Parathyroid adenoma (tissue), 2 donors: Measurements from ENCODE around the gene TMEM150A.

Experiments
- H2AFZ ChIP-seq: fragments of 300-600 bp; sonication (generic); one replicate; pipeline ENCODE4 v1.7.0; 2017; ENCODE audit warnings: antibody characterized with exemption, mild to moderate bottlenecking
- H3K27ac ChIP-seq: fragments of 300-600 bp; sonication (generic); one replicate; pipeline ENCODE4 v1.7.0; 2017
- H3K27me3 ChIP-seq: fragments of 300-600 bp; sonication (generic); one replicate; pipeline ENCODE4 v1.7.0; 2017; ENCODE audit warnings: low read length; ENCODE audit not compliant: control insufficient read depth, insufficient read depth
- H3K36me3 ChIP-seq: fragments of 300-600 bp; sonication (generic); one replicate; pipeline ENCODE4 v1.7.0; 2017; ENCODE audit warnings: low read length; ENCODE audit not compliant: control insufficient read depth, insufficient read depth
- H3K4me1 ChIP-seq: fragments of 300-600 bp; sonication (generic); one replicate; pipeline ENCODE4 v1.7.0; 2017; ENCODE audit warnings: control low read depth
- H3K4me2 ChIP-seq: fragments of 300-600 bp; sonication (generic); one replicate; pipeline ENCODE4 v1.7.0; 2017; ENCODE audit warnings: low read length
- H3K4me3 ChIP-seq: fragments of 300-600 bp; sonication (generic); one replicate; pipeline ENCODE4 v1.7.0; 2017; ENCODE audit warnings: low read depth, low read length
- H3K79me2 ChIP-seq: fragments of 300-600 bp; sonication (generic); one replicate; pipeline ENCODE4 v1.7.0; 2017; ENCODE audit warnings: control low read depth
- H3K9ac ChIP-seq: fragments of 300-600 bp; sonication (generic); one replicate; pipeline ENCODE4 v1.7.0; 2017; ENCODE audit warnings: mild to moderate bottlenecking
- H3K9me3 ChIP-seq: fragments of 300-600 bp; sonication (generic); one replicate; pipeline ENCODE4 v1.7.0; 2017; ENCODE audit warnings: low read length; ENCODE audit not compliant: control insufficient read depth
- CTCF ChIP-seq: fragments of 300-600 bp; sonication (generic); IDR thresholded peaks from one replicate; pipeline ENCODE4 v1.7.0; 2017; ENCODE audit warnings: antibody characterized with exemption, mild to moderate bottlenecking
- donor health status: primary hyperparathyroidism.

Gene TMEM150A, protein sequence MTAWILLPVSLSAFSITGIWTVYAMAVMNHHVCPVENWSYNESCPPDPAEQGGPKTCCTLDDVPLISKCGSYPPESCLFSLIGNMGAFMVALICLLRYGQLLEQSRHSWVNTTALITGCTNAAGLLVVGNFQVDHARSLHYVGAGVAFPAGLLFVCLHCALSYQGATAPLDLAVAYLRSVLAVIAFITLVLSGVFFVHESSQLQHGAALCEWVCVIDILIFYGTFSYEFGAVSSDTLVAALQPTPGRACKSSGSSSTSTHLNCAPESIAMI

DNA sequence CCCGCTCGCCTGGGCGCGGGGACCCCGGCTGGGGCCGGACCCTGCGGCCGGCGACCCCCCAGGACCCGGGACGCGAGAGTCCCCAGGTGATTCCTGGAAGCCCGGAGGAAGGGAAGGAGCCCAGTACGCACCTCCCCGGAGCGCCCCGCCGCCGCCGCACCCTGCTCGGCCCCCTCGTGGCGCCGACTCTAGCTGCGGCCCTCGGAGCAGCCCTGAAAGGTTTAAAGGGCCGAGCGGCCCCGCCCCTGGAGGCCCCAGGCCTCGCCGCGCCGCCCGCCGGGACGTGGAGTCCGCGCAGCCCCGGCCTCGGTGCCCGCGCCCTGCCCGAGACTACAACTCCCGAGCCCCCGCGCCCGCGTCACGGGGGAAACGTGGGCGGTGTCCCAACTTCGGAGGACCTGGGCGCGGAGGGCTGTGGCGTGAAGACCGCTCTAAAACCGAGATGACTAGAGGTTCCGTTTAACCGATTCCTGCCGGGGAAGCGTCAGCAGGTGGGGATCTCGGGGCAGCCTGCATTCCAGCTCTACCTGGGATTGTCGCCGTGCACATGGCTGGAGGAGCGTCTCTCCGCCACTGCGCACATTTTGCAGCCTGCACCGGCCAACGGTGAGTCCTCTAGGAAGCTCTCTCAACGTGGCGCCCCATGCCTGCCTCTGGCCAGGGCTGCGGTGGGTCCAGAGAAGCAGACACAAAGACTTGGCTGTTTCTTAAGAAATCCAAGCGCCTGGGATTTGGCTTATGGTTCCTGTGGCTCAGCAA lies at the start of gene TMEM150A:
Gene TMEM150A (minus strand): TSS at position 223 of the 759 bp plus-strand sequence. CDS start 750 bp downstream, outside the sequence.
- H3K27me3 ChIP-seq: no peaks in the 10 kb centered on the region
- peaks cover 19% of the 10 kb centered on the region for H3K4me1 ChIP-seq
- peak; percentile 49 for TF ChIP-seq CTCF
- H3K79me2 ChIP-seq: peaks cover 5% of the 10 kb centered on the region
- no peak within 1 kb of the TSS for H3K9ac ChIP-seq
- peak within 1 kb of the TSS; percentile 83 for H2AFZ ChIP-seq
- peak within 1 kb of the TSS; percentile 64 for H3K27ac ChIP-seq
- H3K9me3 ChIP-seq: no peaks in the 10 kb centered on the region
- peak within 1 kb of the TSS; percentile 82 for H3K4me2 ChIP-seq
- H3K36me3 ChIP-seq: no peaks in the 10 kb centered on the region
- H3K4me3 ChIP-seq: peak within 1 kb of the TSS; percentile 85

- no peak overlapping the region for H3K27ac ChIP-seq
- H3K9ac ChIP-seq: no peak overlapping the region
- TF ChIP-seq CTCF: no peak
- H3K4me1 ChIP-seq: no peaks in the 10 kb centered on the region
- H3K27me3 ChIP-seq: no peaks in the 10 kb centered on the region
- no peak overlapping the region for H3K4me2 ChIP-seq
- H2AFZ ChIP-seq: no peak overlapping the region
- no peak overlapping the region for H3K4me3 ChIP-seq
- no peaks in the 10 kb centered on the region for H3K36me3 ChIP-seq
- no peaks in the 10 kb centered on the region for H3K79me2 ChIP-seq
- H3K9me3 ChIP-seq: no peaks in the 10 kb centered on the region
Measured at GRCh38 chr2:85652056-85652455, 49.6 kb upstream of the TMEM150A start.

- no peak overlapping the region for H3K9ac ChIP-seq
- H3K36me3 ChIP-seq: no peaks in the 10 kb centered on the region
- H3K27me3 ChIP-seq: no peaks in the 10 kb centered on the region
- no peak overlapping the region for H3K4me2 ChIP-seq
- H2AFZ ChIP-seq: no peak overlapping the region
- H3K27ac ChIP-seq: no peak overlapping the region
- H3K4me3 ChIP-seq: no peak overlapping the region
- TF ChIP-seq CTCF: no peak
- H3K79me2 ChIP-seq: no peaks in the 10 kb centered on the region
- no peaks in the 10 kb centered on the region for H3K4me1 ChIP-seq
- no peaks in the 10 kb centered on the region for H3K9me3 ChIP-seq
Measured at GRCh38 chr2:85651097-85651496, 48.6 kb upstream of the TMEM150A start.

GRCh38 chr2:85650456-85650855 lies 48.0 kb upstream of the TMEM150A start:
- Histone ChIP-seq H3K36me3 (no peaks in the 10 kb centered on the region), H2AFZ (no peak overlapping the region), H3K79me2 (no peaks in the 10 kb centered on the region), H3K4me2 (no peak overlapping the region), H3K27me3 (no peaks in the 10 kb centered on the region), H3K4me3 (no peak overlapping the region), H3K9me3 (no peaks in the 10 kb centered on the region), H3K9ac (no peak overlapping the region), H3K27ac (no peak overlapping the region), H3K4me1 (no peaks in the 10 kb centered on the region)
- TF ChIP-seq CTCF: no peak
